ENCODE data around the gene PPIC. TPM values are rescaled to one million over a fixed set of nuclear protein-coding genes. Genes with fewer than 3 reads are reported as not detected.
"Not testable (repeated sequence)": the region's sequence is repeated elsewhere in the genome, so short reads cannot be mapped to it uniquely, and the experiment has no call there.

PPIC gene
- polyA plus RNA-seq, 12 donors, result 26.2 to 51.7 (median 33.6) TPM; not detected in 1

- DNase-seq, result no peak
These were observed 3.3 kb downstream of the PPIC start for GRCh38 chr5:123033157-123033671.

GRCh38 chr5:123028222-123028621 lies 8.3 kb downstream of the PPIC start:
- DNase-seq, result no peak

DNA sequence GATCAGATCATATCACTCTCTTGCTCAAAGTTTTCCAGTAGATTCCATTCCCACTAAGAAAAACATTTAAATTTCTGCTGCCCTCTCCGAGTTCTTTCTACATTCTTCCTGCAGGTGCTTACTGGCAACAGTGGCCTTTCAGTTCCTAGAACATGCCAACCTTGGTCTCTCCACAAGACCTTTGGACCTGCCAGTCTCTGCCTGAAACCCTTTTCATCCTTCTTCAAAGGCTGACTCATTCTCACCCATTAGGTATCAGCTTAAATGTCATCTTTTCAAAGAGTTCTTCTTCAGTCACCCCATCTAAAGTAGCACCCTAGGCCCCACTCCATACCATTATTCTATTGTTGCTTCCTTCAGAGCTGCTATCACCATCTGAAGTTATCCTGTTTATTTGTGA lies 21.8 kb downstream of the PPIC start:
- no peak for DNase-seq

GRCh38 chr5:123012321-123012720 lies 24.2 kb downstream of the PPIC start:
- no peak for DNase-seq

GRCh38 chr5:123007754-123008153 lies 28.8 kb downstream of the PPIC start:
- DNase-seq, result no peak

DNA sequence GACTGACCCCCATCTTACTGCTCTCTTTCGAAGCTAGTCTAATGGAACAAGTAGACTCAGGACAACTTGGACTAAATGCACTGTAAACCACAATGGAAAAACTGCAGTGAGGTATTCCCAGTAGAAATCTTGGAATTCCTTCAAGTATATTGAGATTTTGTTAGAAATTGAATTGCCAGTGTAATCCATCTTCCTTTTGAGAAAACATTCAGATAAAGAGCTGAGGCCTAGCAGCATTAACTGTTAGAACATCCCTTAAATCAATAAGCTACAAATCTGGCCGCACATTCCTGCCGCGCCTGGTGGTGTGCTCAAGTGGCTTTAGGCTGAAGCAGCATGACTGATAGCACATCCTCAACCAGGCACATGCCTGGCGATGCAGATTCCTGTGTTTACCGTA lies 29.3 kb downstream of the PPIC start:
- no peak for DNase-seq

DNA sequence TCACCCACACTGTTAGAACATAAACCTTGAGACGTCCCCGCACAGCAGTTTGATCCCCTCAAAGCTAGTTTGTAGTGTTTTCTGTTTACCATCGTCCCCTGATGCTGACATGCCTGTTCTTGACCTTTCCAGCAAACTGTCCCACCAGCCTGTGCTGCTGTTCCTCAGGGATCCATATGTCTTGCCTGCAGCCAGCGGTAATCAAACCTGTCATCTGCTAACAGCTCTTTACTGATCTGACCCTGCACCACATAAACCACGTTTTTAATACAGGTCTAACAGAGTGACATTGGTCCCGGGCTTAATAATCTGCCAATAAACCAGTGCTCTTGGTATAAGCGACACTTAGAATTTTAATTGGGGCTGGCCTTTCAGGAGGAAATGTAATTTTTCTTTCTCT lies 34.7 kb downstream of the PPIC start:
- no peak for DNase-seq

GRCh38 chr5:123000731-123001130 lies 35.8 kb downstream of the PPIC start:
- DNase-seq, result no peak

DNA sequence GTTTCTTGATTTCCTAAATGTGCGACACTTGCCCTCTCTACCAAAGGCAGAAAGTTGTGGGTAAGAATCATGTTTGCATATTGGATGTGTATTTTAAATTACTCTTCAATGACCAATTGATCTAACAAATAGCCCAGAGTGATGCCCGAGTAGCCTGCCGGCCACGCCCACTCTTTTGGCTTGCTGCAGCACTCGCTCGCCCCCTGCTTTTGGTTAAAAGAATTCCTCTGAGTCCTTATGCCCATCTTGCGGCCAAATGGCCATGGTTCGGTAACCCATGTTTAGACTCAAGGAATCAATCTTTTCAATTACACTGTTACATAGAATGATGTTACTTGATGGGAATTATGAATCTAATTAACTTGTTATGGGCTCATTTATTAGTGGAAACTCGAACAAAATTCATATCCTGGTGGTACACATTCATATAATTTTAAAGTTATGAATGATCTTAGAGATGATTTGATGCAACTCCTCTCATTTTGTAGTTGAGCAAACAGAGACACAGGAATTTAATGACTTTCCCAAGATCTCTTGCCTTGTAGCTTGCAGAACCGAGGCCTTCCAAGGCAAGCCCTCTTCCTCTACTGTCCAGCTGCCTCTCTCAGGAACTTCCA lies 36.5 kb downstream of the PPIC start:
- no peak for DNase-seq

DNA sequence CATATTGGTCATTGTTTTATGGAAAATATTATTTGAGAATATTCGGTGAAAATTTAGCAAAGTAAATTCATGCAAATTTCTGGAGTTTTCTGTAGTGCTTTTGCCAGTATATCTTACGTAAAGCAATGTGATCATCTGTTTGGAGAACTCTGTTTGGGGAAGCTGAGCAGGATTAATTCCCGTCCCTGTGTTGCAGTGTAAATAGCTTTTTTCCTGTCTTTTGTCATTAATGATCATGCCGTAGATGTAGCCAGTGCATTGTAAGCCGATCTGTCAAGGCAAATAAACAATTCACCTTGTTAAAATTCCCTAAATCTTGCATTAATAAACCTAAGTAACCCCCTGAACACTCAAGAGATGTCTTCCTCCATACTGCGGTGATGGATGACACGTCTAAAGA lies 39.2 kb downstream of the PPIC start:
- no peak for DNase-seq

DNA sequence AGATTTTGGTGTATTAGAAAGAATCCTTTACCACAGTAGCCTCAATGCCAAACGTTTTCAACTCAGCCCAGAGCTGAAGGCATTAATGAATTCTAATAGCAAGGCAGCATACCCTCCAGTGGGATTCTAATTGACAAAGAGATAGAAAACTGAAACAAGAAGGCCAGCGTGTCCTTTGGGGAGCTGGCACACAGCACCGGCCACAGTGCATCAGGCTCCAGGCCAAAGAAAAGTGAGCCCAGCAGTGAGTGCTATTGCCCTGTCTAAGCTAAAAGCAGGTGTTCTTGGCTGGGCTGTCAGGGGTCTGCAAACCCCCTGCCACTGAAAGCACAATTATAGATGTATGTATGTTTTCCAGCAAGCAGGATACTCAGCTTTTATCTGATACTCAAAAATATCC lies 40.4 kb downstream of the PPIC start:
- DNase-seq, result no peak

DNA sequence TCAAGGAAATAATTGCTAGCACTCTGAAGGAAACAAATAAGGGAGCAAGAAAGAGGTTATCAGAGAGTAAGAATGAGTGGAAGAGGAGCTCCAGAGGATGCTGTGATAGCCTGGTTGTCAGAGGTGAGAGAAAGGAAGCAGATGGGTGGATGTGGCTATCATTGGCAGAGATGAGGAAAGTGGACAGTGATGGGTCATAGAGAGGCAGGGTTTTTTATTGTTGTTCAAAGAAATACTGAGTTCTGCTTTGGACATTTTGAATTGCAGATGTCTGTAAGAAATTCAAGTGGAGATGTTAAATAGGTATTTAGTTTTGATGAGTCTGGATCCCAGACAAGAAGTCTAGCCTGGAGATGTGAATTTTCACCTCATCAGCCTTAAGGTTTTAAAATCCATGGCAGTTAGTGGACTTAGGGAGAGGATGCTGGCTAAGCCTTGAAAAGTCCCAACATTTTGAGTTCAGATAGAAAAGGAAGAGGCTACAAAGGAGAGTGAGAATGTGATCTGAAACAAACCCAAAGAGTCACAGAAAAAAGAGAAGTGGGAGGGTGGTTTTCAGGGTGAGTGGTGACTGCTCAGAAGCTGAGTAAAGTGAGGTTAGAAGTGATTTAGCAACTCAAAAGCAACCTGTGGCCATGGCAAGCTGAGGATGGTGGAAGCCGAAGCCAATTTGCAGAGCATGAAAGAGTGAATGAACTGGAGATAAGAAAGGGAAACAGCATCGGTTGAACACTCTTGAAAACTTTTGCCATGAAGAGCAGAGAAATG lies 50.4 kb downstream of the PPIC start:
- no peak for DNase-seq

GRCh38 chr5:122985006-122985700 lies 51.4 kb downstream of the PPIC start:
- no peak for DNase-seq

DNA sequence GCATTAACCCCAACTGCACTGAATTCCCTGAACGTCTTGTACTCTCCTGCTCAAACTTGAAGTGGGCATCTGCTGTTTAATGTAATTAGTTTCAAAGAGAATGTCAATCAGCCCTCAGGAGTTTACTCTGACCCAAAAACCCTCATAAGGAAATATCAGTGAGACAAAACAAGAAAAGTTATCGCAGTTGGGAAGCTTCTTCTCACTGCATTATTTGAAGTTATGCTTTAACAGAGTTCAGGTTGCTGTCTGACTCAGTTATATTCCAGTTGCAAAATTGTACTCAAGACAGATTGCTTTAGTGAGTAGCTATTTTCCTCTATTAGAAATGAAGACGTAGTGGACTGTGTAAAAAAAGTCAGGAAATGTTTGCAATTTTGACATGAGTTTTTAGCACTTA lies 52.1 kb downstream of the PPIC start:
- no peak for DNase-seq

DNA sequence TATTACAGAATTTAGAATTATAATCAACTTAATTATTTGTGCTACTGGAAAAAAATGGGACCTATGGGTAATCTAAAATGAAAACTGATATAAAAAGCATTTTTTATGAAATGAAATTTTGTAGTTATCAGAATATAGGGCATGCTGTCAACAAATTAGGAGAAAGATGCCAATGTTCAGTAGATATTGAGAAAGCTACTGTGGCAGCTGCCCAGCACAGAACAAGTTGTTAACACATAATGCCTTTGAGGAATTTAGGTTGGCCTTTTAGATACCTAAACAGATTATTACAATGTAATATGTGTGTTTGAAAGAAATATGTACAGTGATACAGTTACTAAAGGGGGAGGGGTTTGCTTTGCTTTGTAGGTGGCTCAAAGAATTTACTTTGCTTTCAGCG lies 54.1 kb downstream of the PPIC start:
- no peak for DNase-seq

GRCh38 chr5:122981846-122982245 lies 54.7 kb downstream of the PPIC start:
- DNase-seq, result no peak

DNA sequence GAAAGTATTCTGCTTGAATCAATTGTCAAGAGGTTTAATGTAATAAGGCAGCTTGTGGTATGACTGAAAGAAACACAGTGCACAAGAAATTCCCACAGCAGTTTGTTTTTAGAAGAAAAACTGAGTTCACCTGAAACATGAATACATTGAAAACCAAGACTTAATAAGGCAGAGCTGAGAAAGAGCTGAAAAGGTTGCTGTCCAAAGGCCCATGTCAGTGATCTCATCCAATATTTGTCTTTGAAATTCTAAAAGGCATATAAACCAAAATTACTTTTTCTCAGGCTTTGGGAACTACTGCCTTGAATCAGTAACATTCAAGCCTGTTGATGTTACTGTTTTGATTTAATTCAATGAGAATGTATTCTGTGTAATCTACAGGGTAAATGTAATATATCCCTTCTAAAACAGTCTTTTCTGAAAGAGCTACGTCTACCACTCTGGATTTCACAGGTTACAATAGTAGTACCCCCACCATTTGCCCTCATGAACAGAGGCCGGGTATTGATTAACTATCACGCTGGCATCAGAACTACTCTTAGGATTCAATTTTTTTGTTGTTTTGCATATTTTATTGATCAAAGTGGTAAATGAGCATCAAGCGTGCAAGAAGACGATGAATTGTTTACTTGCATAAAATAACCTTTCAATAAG lies 57.8 kb downstream of the PPIC start:
- DNase-seq, result no peak

- no peak for DNase-seq
These were observed 58.5 kb downstream of the PPIC start for GRCh38 chr5:122978068-122978467.

GRCh38 chr5:122977319-122977718 lies 59.2 kb downstream of the PPIC start:
- no peak for DNase-seq

GRCh38 chr5:122974251-122974650 lies 62.3 kb downstream of the PPIC start:
- DNase-seq, result not testable (repeated sequence)

DNA sequence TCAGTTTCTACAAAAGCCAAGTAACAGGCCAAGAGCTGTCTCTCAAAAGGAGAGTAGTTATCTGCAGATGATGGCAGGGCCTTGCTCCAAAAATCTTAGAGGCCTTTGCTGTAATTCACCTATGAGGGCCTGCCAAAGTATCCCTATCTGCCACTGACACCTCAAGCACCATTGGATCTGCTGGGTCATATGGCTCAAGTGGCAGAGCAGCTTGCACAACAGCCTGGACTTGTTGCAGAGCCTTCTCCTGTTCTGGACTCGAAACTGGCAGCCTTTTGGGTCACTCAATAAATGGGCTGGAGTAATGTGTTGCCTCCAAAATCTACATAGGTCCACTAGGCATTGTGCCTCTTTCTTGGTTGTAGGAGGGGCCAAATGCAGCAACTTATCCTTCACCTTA lies 62.8 kb downstream of the PPIC start:
- not testable (repeated sequence) for DNase-seq

Data from muscle of arm (tissue), 12 donors.